Vagina (tissue), 2 donors: ENCODE measurements around the gene FBXW9. TPM values are rescaled to one million over a fixed set of nuclear protein-coding genes. Genes with fewer than 3 reads are reported as not detected.

Experiments
- DNase-seq, 2 donors: peaks; one replicate each; pipeline ENCODE4 v3.0.0-alpha.2; 2017; ENCODE audit errors: extremely low spot score in 2 of 2
- H3K27ac ChIP-seq: fragments of 200-600 bp; sonication (generic); one replicate; pipeline ENCODE4 v1.5.1; 2019
- H3K27me3 ChIP-seq: fragments of 200-600 bp; sonication (generic); one replicate; pipeline ENCODE4 v1.5.1; 2019
- H3K36me3 ChIP-seq, 2 donors: fragments of 200-600 bp; sonication (generic); one replicate each; pipeline ENCODE4 v1.5.1; 2017 to 2019
- H3K4me1 ChIP-seq: fragments of 200-600 bp; sonication (generic); one replicate; pipeline ENCODE4 v1.5.1; 2019
- H3K4me3 ChIP-seq, 2 donors: fragments of 200-600 bp; sonication (generic); 1 replicate in 1 of 2; 2 replicates in 1 of 2; pipeline ENCODE4 v1.5.1; 2016 to 2019
- H3K9me3 ChIP-seq: fragments of 200-600 bp; sonication (generic); one replicate; pipeline ENCODE4 v1.5.1; 2019
- POLR2A ChIP-seq, 2 donors: fragments of 450-650 bp; IDR thresholded peaks; one replicate each; pipeline ENCODE4 v1.6.1; 2017; ENCODE audit warnings: antibody characterized with exemption in 2 of 2, mild to moderate bottlenecking in 2 of 2, moderate library complexity in 2 of 2
- POLR2AphosphoS5 ChIP-seq, 2 donors: sonication (generic); formaldehyde crosslinking; IDR thresholded peaks; one replicate each; pipeline ENCODE4 v1.9.0; 2017; ENCODE audit warnings: antibody characterized with exemption in 2 of 2, mild to moderate bottlenecking in 2 of 2, low read depth in 1 of 2; ENCODE audit not compliant: insufficient read depth in 1 of 2
- intact Hi-C: fragments of 100-400 bp; cut with DNase I; formaldehyde crosslinking; loops from one replicate; pipeline ENCODE4 v1.15.1; 2023
- total RNA-seq: library from RNA; depleted of rRNA; stranded (reverse); fragments of >200 nt; gene quantifications from one replicate; pipeline ENCODE4 v1.2.3, GENCODE V29; 2016
- TF ChIP-seq, protein P1 (sequence below), 3 experiments: fragments of 450-650 bp in 2 of 3; fragments of 200-600 bp in 1 of 3; sonication (generic) in 1 of 3; IDR thresholded peaks; one replicate each; pipeline ENCODE4 v1.5.1; 2017 to 2019; ENCODE audit warnings: antibody characterized with exemption in 3 of 3, mild to moderate bottlenecking in 2 of 3, moderate library complexity in 2 of 3

FBXW9 gene
- total RNA-seq, 1 donor from 2014 or later: 5.6 TPM

DNA sequence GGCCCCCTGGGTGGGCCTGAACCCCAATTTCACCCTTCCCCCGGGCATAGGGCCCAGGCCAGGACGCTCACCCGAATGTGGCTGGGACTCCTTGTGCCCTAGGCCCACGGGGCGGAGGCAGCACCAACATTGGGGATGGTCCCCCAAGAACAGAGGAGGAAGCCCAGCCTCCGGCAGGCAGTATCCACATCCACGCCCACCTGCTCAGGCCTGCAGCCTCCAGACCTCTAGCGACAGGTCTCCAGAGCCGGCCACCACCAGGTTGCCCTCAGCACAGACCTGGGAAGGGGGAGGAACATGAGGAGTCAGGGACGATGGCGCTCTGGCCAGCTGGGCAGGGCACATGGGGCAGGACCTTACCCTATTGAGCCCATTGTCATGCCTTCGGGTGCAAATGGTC is 7.4 kb downstream of the FBXW9 start:
- H3K4me3 ChIP-seq: no peak overlapping the region
- intact Hi-C loops: no loop called here
- TF ChIP-seq POLR2A (IDR thresholded peaks at IDR 0.05) (no peak), POLR2AphosphoS5 (IDR thresholded peaks at IDR 0.05; ENCODE audit: insufficient read depth in 1 of 2, low read depth in 1 of 2) (no peak)
- TF ChIP-seq, protein P1, sequence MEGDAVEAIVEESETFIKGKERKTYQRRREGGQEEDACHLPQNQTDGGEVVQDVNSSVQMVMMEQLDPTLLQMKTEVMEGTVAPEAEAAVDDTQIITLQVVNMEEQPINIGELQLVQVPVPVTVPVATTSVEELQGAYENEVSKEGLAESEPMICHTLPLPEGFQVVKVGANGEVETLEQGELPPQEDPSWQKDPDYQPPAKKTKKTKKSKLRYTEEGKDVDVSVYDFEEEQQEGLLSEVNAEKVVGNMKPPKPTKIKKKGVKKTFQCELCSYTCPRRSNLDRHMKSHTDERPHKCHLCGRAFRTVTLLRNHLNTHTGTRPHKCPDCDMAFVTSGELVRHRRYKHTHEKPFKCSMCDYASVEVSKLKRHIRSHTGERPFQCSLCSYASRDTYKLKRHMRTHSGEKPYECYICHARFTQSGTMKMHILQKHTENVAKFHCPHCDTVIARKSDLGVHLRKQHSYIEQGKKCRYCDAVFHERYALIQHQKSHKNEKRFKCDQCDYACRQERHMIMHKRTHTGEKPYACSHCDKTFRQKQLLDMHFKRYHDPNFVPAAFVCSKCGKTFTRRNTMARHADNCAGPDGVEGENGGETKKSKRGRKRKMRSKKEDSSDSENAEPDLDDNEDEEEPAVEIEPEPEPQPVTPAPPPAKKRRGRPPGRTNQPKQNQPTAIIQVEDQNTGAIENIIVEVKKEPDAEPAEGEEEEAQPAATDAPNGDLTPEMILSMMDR (IDR thresholded peaks at IDR 0.05): no peak
- no peaks in the 10 kb centered on the region for H3K4me1 ChIP-seq
- H3K27me3 ChIP-seq: no peaks in the 10 kb centered on the region
- H3K27ac ChIP-seq: no peak overlapping the region
- no peaks in the 10 kb centered on the region for H3K9me3 ChIP-seq
- no peaks in the 10 kb centered on the region for H3K36me3 ChIP-seq
- no peak for DNase-seq

DNA sequence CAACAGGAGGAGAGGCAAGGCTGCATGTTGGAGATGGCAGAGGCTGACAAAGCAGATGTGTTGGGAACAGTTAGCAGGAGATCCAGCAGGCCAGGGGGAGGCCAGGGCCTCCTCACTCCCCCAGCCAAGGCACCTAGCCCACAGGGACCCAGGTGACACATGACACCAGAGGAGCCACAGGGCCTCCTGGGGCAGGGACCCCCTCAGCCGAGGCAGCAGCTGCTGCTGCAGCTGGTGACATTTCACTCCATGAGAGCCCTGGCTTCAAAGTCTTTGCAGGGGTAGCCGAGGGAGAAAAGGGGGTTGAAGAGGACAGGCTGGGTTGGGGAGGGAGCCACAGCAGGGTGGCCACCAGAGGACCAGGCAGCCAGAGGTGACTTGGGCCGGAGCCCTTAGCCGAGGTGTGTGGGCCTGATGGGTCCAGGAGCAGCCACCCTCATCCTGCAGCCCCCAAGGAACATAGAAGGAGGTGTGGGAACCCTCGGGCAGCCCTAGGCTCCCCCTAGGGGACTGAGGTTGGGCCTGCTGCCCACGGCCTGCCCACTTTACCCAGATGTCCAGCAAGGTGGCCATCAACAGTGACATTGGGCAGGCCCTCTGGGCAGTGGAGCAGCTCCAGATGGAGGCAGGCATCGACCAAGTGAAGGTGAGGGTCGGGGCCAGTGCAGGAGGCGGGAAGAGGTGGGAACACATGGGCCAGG is 8.8 kb downstream of the FBXW9 start, which contains the start of gene GNG14:
TSS of gene GNG14 (plus strand) at position 503 of the 701 bp plus-strand sequence. CDS start at position 554, 51 bp downstream.
- DNase-seq: no peak
- TF ChIP-seq, protein P1 (IDR thresholded peaks at IDR 0.05): no peak
- TF ChIP-seq POLR2AphosphoS5 (IDR thresholded peaks at IDR 0.05; ENCODE audit: insufficient read depth in 1 of 2, low read depth in 1 of 2) (no peak), POLR2A (IDR thresholded peaks at IDR 0.05) (no peak)
- Histone ChIP-seq H3K4me1 (no peaks in the 10 kb centered on the region), H3K9me3 (no peaks in the 10 kb centered on the region), H3K27ac (no peak within 1 kb of the TSS), H3K36me3 (no peaks in the 10 kb centered on the region), H3K27me3 (no peaks in the 10 kb centered on the region), H3K4me3 (no peak within 1 kb of the TSS)
- intact Hi-C loops: no loop called here

DNA sequence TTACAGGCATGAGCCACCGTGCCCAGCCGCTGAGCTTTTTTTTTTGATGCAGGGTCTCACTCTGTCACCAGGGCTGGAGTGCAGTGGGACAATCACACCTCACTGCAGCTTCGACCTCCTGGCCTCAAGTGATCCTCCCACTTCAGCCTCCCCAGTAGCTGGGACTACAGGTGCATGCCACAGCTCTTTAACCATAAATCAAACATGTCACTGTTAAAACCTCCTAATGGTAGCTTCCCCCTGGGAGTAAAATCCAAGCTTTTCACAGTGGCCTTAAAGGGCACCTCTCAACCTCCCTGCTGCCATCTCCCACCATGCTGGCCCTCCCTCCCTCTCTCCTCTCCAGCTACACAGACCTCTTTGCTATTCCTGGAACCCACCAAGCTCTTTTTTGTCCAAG is 10.6 kb downstream of the FBXW9 start:
- H3K4me3 ChIP-seq: no peak overlapping the region
- peaks cover 2% of the 10 kb centered on the region for H3K4me1 ChIP-seq
- no peaks in the 10 kb centered on the region for H3K9me3 ChIP-seq
- no peaks in the 10 kb centered on the region for H3K27me3 ChIP-seq
- intact Hi-C loops: no loop called here
- H3K36me3 ChIP-seq: no peaks in the 10 kb centered on the region
- H3K27ac ChIP-seq: no peak overlapping the region
- no peak for DNase-seq
- TF ChIP-seq, protein P1 (IDR thresholded peaks at IDR 0.05): no peak
- TF ChIP-seq POLR2A (IDR thresholded peaks at IDR 0.05) (no peak), POLR2AphosphoS5 (IDR thresholded peaks at IDR 0.05; ENCODE audit: insufficient read depth in 1 of 2, low read depth in 1 of 2) (no peak)

DNA sequence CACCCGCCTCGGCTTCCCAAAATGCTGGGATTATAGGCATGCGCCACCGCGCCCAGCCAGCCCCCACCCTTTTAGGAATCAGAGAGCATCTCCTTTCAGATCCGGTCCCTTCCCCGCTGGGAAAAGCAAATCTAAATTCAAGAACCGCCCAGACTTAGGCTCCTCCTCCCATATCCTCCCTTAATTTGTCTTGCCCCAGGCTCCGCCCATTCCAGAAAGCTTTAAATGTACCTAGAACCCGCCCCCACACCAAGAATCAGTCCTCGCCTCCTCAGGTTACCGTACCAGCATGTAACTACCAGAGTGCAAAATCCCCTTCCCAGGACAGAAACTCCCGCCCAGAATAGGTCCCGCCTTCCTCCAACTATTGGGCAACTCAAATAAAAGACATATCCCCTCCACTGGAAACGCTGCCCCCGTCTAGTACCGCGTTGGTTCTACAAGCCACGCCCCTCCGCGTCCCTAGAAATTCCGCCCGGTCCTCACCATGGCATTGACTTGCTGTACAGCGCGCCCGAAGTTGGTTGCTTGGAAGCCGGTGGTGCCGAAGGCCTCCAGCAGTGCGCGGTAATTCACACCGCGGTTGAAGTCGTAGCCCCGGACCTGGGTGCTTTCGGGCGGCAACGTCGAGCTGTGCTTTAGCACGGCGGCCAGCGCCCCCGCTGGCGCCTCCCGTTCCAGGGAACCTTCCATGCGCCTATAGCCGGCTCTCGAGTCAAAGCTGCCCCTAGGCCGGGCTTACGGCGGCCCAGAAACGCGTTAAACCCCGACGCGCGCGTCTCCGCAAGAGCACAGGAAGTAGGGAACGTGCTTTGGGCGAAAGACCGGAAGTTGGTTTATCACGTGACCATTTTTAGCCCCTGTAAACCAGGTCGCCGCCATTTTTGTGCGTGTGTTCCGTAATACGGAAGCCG is 15.1 kb downstream of the FBXW9 start, which contains the start of gene DHPS:
TSS of gene DHPS (minus strand) at position 807 of the 914 bp plus-strand sequence. CDS start at position 693, 114 bp downstream.
- DNase-seq: peak in 1 of 2 donors; percentile 94
- intact Hi-C loops: loop anchor here (1.0 kb wide), 1 partner anchor 12 kb away; a partner anchor contains a TSS
- H3K36me3 ChIP-seq: peaks cover 0 to 36% of the 10 kb centered on the region in 2 donors
- H3K27ac ChIP-seq: peak within 1 kb of the TSS; percentile 90
- H3K9me3 ChIP-seq: no peaks in the 10 kb centered on the region
- peak within 1 kb of the TSS; percentile 78 to 96 for H3K4me3 ChIP-seq
- peak; percentile 85 to 98 for TF ChIP-seq POLR2AphosphoS5 (IDR thresholded peaks at IDR 0.05; ENCODE audit: insufficient read depth in 1 of 2, low read depth in 1 of 2)
- TF ChIP-seq POLR2A (IDR thresholded peaks at IDR 0.05): peak in 1 of 2 donors; percentile 10
- TF ChIP-seq, protein P1 (IDR thresholded peaks at IDR 0.05): no peak
- H3K27me3 ChIP-seq: no peaks in the 10 kb centered on the region
- H3K4me1 ChIP-seq: peaks cover 20% of the 10 kb centered on the region
